Neural cell (in vitro differentiated cells): ENCODE data around the gene RAI14. TPM values are rescaled to one million over a fixed set of nuclear protein-coding genes. Genes with fewer than 3 reads are reported as not detected.

Experiments used
- H2AFZ ChIP-seq: fragments of 200-600, 300-800 bp; sonication (generic), shearing (Covaris generic); 2 replicates; pipeline ENCODE4 v1.6.0; 2014; ENCODE audit warnings: low read depth, mild to moderate bottlenecking, antibody characterized with exemption, low read length, moderate library complexity
- H3F3A ChIP-seq: fragments of 200-600 bp; shearing (Covaris generic); 2 replicates; pipeline ENCODE4 v1.6.1; 2016; ENCODE audit warnings: mild to moderate bottlenecking, moderate library complexity, mixed read lengths, antibody characterized with exemption, low read length; ENCODE audit not compliant: insufficient read depth, poor library complexity, severe bottlenecking
- H3K27ac ChIP-seq: fragments of 200-600, 300-800 bp; sonication (generic), shearing (Covaris generic); 2 replicates; pipeline ENCODE4 v1.5.1; 2014; ENCODE audit warnings: mild to moderate bottlenecking, low read length, moderate library complexity
- H3K27me3 ChIP-seq: fragments of 300-800, 200-600 bp; sonication (generic), shearing (Covaris generic); 2 replicates; pipeline ENCODE4 v1.6.0; 2014; ENCODE audit warnings: mild to moderate bottlenecking, low read depth, low read length, moderate library complexity; ENCODE audit not compliant: insufficient read depth
- H3K36me3 ChIP-seq: fragments of 300-800, 200-600 bp; sonication (generic), shearing (Covaris generic); 2 replicates; pipeline ENCODE4 v1.5.1; 2014; ENCODE audit warnings: mild to moderate bottlenecking, antibody characterized with exemption, low read length, moderate library complexity; ENCODE audit not compliant: insufficient read depth
- H3K4me2 ChIP-seq: fragments of 300-800, 200-600 bp; sonication (generic), shearing (Covaris generic); 2 replicates; pipeline ENCODE4 v1.6.0; 2014; ENCODE audit warnings: mild to moderate bottlenecking, low read length
- H3K4me3 ChIP-seq: fragments of 300-800, 200-600 bp; sonication (generic), shearing (Covaris generic); 2 replicates; pipeline ENCODE4 v1.5.1; 2014; ENCODE audit warnings: mild to moderate bottlenecking, low read length, moderate library complexity
- H3K79me2 ChIP-seq: fragments of 200-600 bp; shearing (Covaris generic); replicated peaks from 2 replicates; pipeline ENCODE4 v1.6.0; 2014; ENCODE audit warnings: mild to moderate bottlenecking, low read length, moderate library complexity; ENCODE audit not compliant: insufficient read depth
- H3K9ac ChIP-seq: fragments of 300-800, 200-600 bp; sonication (generic), shearing (Covaris generic); 2 replicates; pipeline ENCODE4 v1.6.1; 2016; ENCODE audit warnings: mild to moderate bottlenecking, low read length, mixed read lengths
- H3K9me2 ChIP-seq: fragments of 200-600 bp; shearing (Covaris generic); 2 replicates; pipeline ENCODE4 v1.6.1; 2016; ENCODE audit warnings: mild to moderate bottlenecking, low read length, mixed read lengths; ENCODE audit not compliant: insufficient read depth
- H3K9me3 ChIP-seq: fragments of 200-600, 300-800 bp; sonication (generic), shearing (Covaris generic); 2 replicates; pipeline ENCODE4 v1.6.1; 2016; ENCODE audit warnings: mild to moderate bottlenecking, mixed run types, low read length, moderate library complexity, mixed read lengths
- H4K20me1 ChIP-seq: fragments of 200-600 bp; shearing (Covaris generic); 2 replicates; pipeline ENCODE4 v1.6.1; 2016; ENCODE audit warnings: mild to moderate bottlenecking, mixed run types; ENCODE audit not compliant: insufficient read depth
- CTCF ChIP-seq: fragments of 450-650 bp; IDR thresholded peaks from 2 replicates; pipeline ENCODE4 v1.5.1; 2014; ENCODE audit warnings: antibody characterized with exemption, mild to moderate bottlenecking, moderate library complexity; ENCODE audit not compliant: poor library complexity, severe bottlenecking
- EP300 ChIP-seq: fragments of 450-650 bp; conservative IDR thresholded peaks from 2 replicates; pipeline ENCODE4 v1.6.1; 2014; ENCODE audit warnings: antibody characterized with exemption, mild to moderate bottlenecking, moderate library complexity; ENCODE audit not compliant: poor library complexity, severe bottlenecking
- EZH2 ChIP-seq: fragments of 200-600, 300-800 bp; shearing (Covaris generic), sonication (generic); IDR thresholded peaks from 2 replicates; pipeline ENCODE4 v1.6.1; 2014; ENCODE audit warnings: antibody characterized with exemption, low read length, borderline replicate concordance, mild to moderate bottlenecking; ENCODE audit not compliant: insufficient read depth, poor library complexity, severe bottlenecking
- MXI1 ChIP-seq: fragments of 450-650 bp; conservative IDR thresholded peaks from 2 replicates; pipeline ENCODE4 v1.6.1; 2014; ENCODE audit warnings: antibody characterized with exemption, mild to moderate bottlenecking; ENCODE audit not compliant: poor library complexity, severe bottlenecking
- POLR2AphosphoS5 ChIP-seq: IDR thresholded peaks from 2 replicates; pipeline ENCODE4 v1.6.1; 2012
- RAD21 ChIP-seq: fragments of 450-650 bp; conservative IDR thresholded peaks from 2 replicates; pipeline ENCODE4 v1.6.1; 2014; ENCODE audit warnings: antibody characterized with exemption, mild to moderate bottlenecking, moderate library complexity
- REST ChIP-seq: IDR thresholded peaks from 2 replicates; pipeline ENCODE4 v1.6.1; 2012; ENCODE audit warnings: borderline replicate concordance
- SMC3 ChIP-seq: fragments of 450-650 bp; conservative IDR thresholded peaks from 2 replicates; pipeline ENCODE4 v1.6.1; 2014; ENCODE audit warnings: antibody characterized with exemption, mild to moderate bottlenecking, moderate library complexity; ENCODE audit not compliant: poor library complexity
- TAF1 ChIP-seq: IDR thresholded peaks from 2 replicates; pipeline ENCODE4 v1.6.1; 2012; ENCODE audit warnings: low read depth
- polyA plus RNA-seq: library from polyadenylated mRNA; depleted of rRNA; stranded (reverse); fragments of >200 nt; gene quantifications from 2 replicates; pipeline ENCODE4 v1.2.3, GENCODE V29; 2014

The RAI14 gene
- polyA plus RNA-seq, 1 donor from 2014 or later, result 7.8 TPM

GRCh38 chr5:34707451-34708107 is 51.5 kb downstream of the RAI14 start:
- H3K79me2 ChIP-seq, result peaks cover 5% of the 10 kb centered on the region
- no peaks in the 10 kb centered on the region for H4K20me1 ChIP-seq
- no peaks in the 10 kb centered on the region for H3K9me3 ChIP-seq
- no peak overlapping the region for H2AFZ ChIP-seq
- TF ChIP-seq POLR2AphosphoS5 (no peak), EZH2 (no peak), RAD21 (no peak), TAF1 (no peak), SMC3 (no peak), REST (no peak), MXI1 (no peak), CTCF (no peak), EP300 (no peak)
- H3K4me3 ChIP-seq, result no peak overlapping the region
- H3K9ac ChIP-seq, result no peak overlapping the region
- no peak overlapping the region for H3K27ac ChIP-seq
- H3F3A ChIP-seq, result no peaks in the 10 kb centered on the region
- no peaks in the 10 kb centered on the region for H3K27me3 ChIP-seq
- no peaks in the 10 kb centered on the region for H3K9me2 ChIP-seq
- H3K4me2 ChIP-seq, result no peak overlapping the region
- H3K36me3 ChIP-seq, result no peaks in the 10 kb centered on the region

GRCh38 chr5:34708777-34709176 is 52.6 kb downstream of the RAI14 start:
- no peak overlapping the region for H2AFZ ChIP-seq
- H3K36me3 ChIP-seq, result no peaks in the 10 kb centered on the region
- H3F3A ChIP-seq, result no peaks in the 10 kb centered on the region
- H3K79me2 ChIP-seq, result no peaks in the 10 kb centered on the region
- H3K27ac ChIP-seq, result no peak overlapping the region
- no peaks in the 10 kb centered on the region for H3K27me3 ChIP-seq
- no peaks in the 10 kb centered on the region for H3K9me3 ChIP-seq
- H4K20me1 ChIP-seq, result no peaks in the 10 kb centered on the region
- H3K9ac ChIP-seq, result no peak overlapping the region
- TF ChIP-seq EZH2 (no peak), EP300 (no peak), CTCF (no peak), MXI1 (no peak), REST (no peak), SMC3 (no peak), RAD21 (no peak), POLR2AphosphoS5 (no peak), TAF1 (no peak)
- H3K4me2 ChIP-seq, result no peak overlapping the region
- H3K4me3 ChIP-seq, result no peak overlapping the region
- no peaks in the 10 kb centered on the region for H3K9me2 ChIP-seq
